Measurements from ENCODE around the gene RAB35. TPM values are rescaled to one million over a fixed set of nuclear protein-coding genes. Genes with fewer than 3 reads are reported as not detected.

Gene RAB35
- total RNA-seq (10 to 100 TPM; 53.3 to 64.9 TPM), total RNA-seq (52.8 to 103 reads per million in 2 donors)

DNA sequence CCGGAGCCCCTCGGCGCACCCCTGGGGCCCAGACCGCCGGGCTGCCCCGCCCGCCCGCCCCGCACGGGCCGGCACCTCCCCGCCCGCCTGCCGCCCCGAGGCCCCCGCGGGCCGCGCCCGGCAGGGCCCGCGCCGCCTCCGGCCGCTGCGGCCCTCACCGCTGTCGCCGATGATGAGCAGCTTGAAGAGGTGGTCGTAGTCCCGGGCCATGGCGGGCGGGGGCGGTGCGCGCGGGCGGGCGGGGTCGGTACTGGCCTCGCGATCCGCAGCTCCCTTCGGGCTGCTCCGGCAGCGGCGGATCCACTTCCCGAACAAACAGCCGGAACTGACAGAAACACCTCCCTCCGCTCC lies at the start of gene RAB35:
TSS of gene RAB35 (minus strand) at position 313 of the 351 bp plus-strand sequence. CDS start at position 210, 103 bp downstream.
- no peak for ATAC-seq
- Mint-ChIP-seq H3K4me1 (peaks cover 66% of the 10 kb centered on the region), H3K27ac (peak within 1 kb of the TSS; percentile 92), H3K36me3 (ENCODE audit: low read depth) (peaks cover 8% of the 10 kb centered on the region), H3K4me3 (peak within 1 kb of the TSS; percentile 97), H3K27me3 (no peaks in the 10 kb centered on the region)
- peak in 1 of 3 donors; percentile 12 for DNase-seq
- no peaks in the 10 kb centered on the region for H3K9me3 ChIP-seq (ENCODE audit: control insufficient read depth, low read length, poor library complexity, severe bottlenecking)

DNA sequence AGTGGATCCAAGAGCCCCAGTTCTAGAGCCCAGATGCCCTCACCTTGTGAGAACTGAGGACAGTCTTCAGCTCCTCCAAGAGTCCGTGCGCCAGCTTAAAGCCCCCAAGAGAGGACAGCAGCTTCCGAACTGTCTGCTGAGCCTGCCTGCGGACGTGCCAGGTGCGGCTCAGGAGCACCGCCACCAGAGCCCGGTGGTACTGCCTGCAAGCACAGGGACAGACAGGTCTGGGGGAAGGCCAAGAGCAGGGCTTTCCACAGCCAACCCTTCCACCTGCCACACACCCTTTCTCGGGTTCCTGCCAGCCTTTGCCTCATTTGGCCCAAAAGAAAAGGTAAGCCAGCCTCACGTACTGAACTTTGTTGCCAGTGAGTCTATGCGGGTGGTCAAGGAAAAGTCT lies 47.7 kb upstream of the RAB35 start:
- Mint-ChIP-seq H3K27ac (no peak overlapping the region), H3K4me3 (no peak overlapping the region), H3K36me3 (ENCODE audit: low read depth) (peaks cover 12% of the 10 kb centered on the region), H3K27me3 (no peaks in the 10 kb centered on the region), H3K4me1 (peaks cover 3% of the 10 kb centered on the region)
- ATAC-seq = no peak
- no peak for DNase-seq
- H3K9me3 ChIP-seq (ENCODE audit: control insufficient read depth, low read length, poor library complexity, severe bottlenecking) = no peaks in the 10 kb centered on the region

DNA sequence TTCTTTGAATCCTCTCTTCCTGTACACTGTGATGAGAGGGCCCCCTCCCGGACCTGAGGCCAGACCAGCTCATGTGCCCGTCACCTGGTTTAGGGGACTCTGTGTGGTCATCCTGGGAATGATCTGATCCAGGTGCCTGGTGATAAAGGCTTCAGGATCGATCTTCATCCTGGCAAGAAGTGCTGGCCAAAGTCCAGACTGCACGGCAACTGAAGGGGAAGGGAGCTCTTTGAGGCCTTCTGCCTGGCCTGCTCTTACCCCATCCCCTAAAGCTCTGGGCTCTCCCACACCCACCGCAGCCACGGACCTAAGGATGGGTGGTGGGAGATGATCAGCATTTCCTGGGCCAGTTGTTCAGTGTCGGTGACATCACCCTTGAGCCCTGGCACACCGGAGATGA lies 46.2 kb upstream of the RAB35 start:
- Mint-ChIP-seq H3K36me3 (ENCODE audit: low read depth) (peaks cover 9% of the 10 kb centered on the region), H3K4me3 (no peak overlapping the region), H3K27ac (no peak overlapping the region), H3K4me1 (peaks cover 4% of the 10 kb centered on the region), H3K27me3 (no peaks in the 10 kb centered on the region)
- ATAC-seq (no peak), DNase-seq (no peak)
- no peaks in the 10 kb centered on the region for H3K9me3 ChIP-seq (ENCODE audit: control insufficient read depth, low read length, poor library complexity, severe bottlenecking)

DNA sequence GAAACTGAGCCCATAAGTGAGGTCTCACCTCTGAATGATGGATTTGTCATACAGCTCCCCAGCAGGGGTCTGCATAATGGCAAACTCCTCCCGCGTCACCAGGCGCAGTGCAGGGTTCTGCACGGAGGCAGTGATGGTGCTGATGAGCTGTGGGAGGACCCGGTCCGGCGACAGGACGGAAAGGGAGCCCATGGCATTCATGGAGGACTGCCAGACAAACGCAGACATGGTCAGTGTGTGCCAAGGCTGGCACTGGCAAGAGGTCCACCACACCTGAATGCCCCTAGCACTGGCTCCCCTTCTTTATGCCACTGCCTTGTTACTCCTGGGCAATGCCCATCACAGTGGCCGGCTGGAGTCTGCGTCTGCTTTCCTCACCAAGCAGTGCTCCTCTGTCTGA lies 45.3 kb upstream of the RAB35 start:
- H3K27ac Mint-ChIP-seq = no peak overlapping the region

GRCh38 chr12:120159509-120160237 lies 43.1 kb upstream of the RAB35 start:
- ATAC-seq (no peak), DNase-seq (no peak)
- no peak overlapping the region for H3K4me3 Mint-ChIP-seq
- H3K27ac Mint-ChIP-seq = peak overlapping the region; percentile 29
- no peaks in the 10 kb centered on the region for H3K27me3 Mint-ChIP-seq
- peaks cover 8% of the 10 kb centered on the region for H3K4me1 Mint-ChIP-seq
- no peaks in the 10 kb centered on the region for H3K9me3 ChIP-seq (ENCODE audit: control insufficient read depth, low read length, poor library complexity, severe bottlenecking)
- H3K36me3 Mint-ChIP-seq (ENCODE audit: low read depth) = peaks cover 11% of the 10 kb centered on the region

More for the DNA sequence above, 45.3 kb upstream of the RAB35 start:
- Mint-ChIP-seq H3K4me1 (peaks cover 8% of the 10 kb centered on the region), H3K4me3 (no peak overlapping the region), H3K36me3 (ENCODE audit: low read depth) (peaks cover 11% of the 10 kb centered on the region), H3K27me3 (no peaks in the 10 kb centered on the region)
- no peaks in the 10 kb centered on the region for H3K9me3 ChIP-seq (ENCODE audit: control insufficient read depth, low read length, poor library complexity, severe bottlenecking)
- ATAC-seq = no peak
- no peak for DNase-seq

- no peaks in the 10 kb centered on the region for H3K9me3 ChIP-seq (ENCODE audit: control insufficient read depth, low read length, poor library complexity, severe bottlenecking)
- DNase-seq = no peak
- peaks cover 8% of the 10 kb centered on the region for H3K4me1 Mint-ChIP-seq
- no peak for ATAC-seq
- no peak overlapping the region for H3K27ac Mint-ChIP-seq
- no peak overlapping the region for H3K4me3 Mint-ChIP-seq
- H3K36me3 Mint-ChIP-seq (ENCODE audit: low read depth) = peaks cover 8% of the 10 kb centered on the region
- no peaks in the 10 kb centered on the region for H3K27me3 Mint-ChIP-seq
These were observed 41.8 kb upstream of the RAB35 start for GRCh38 chr12:120158351-120158750.

DNA sequence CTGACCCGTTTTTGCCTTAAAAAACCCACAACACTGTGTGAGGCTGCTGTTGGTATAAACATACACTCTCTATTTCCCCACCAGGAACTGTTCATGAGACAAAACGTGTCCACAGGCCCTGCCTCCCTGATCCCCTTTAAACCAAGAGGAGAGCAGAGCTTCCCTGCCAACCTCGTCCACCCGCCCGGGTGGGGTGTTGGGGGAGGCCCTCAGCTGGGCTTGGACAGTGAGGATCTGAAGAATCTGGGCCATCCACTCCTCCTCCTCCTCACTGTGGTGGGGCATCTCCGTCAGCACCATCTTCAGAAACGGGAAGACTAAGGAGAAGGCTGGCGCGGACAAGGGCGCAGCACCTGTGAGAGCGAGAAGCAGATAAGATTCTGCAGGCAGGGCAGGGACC lies 41.1 kb upstream of the RAB35 start:
- no peaks in the 10 kb centered on the region for H3K9me3 ChIP-seq (ENCODE audit: control insufficient read depth, low read length, poor library complexity, severe bottlenecking)
- DNase-seq (no peak), ATAC-seq (no peak)
- peaks cover 8% of the 10 kb centered on the region for H3K4me1 Mint-ChIP-seq
- no peaks in the 10 kb centered on the region for H3K27me3 Mint-ChIP-seq
- no peak overlapping the region for H3K4me3 Mint-ChIP-seq
- no peak overlapping the region for H3K27ac Mint-ChIP-seq
- peaks cover 8% of the 10 kb centered on the region for H3K36me3 Mint-ChIP-seq (ENCODE audit: low read depth)

GRCh38 chr12:120156315-120157259 lies 40.0 kb upstream of the RAB35 start:
- H3K36me3 Mint-ChIP-seq (ENCODE audit: low read depth) = peaks cover 8% of the 10 kb centered on the region

GRCh38 chr12:120155072-120155471 lies 38.5 kb upstream of the RAB35 start:
- no peak overlapping the region for H3K4me3 Mint-ChIP-seq
- H3K4me1 Mint-ChIP-seq = peaks cover 5% of the 10 kb centered on the region
- DNase-seq = no peak
- peaks cover 2% of the 10 kb centered on the region for H3K36me3 Mint-ChIP-seq (ENCODE audit: low read depth)
- H3K9me3 ChIP-seq (ENCODE audit: control insufficient read depth, low read length, poor library complexity, severe bottlenecking) = no peaks in the 10 kb centered on the region
- no peaks in the 10 kb centered on the region for H3K27me3 Mint-ChIP-seq
- ATAC-seq = no peak
- H3K27ac Mint-ChIP-seq = no peak overlapping the region

More at GRCh38 chr12:120156315-120157259, 40.0 kb upstream of the RAB35 start:
- ATAC-seq (peak; percentile 47), DNase-seq (no peak)
- H3K9me3 ChIP-seq (ENCODE audit: control insufficient read depth, low read length, poor library complexity, severe bottlenecking) = no peaks in the 10 kb centered on the region
- H3K4me1 Mint-ChIP-seq = peaks cover 8% of the 10 kb centered on the region
- H3K27me3 Mint-ChIP-seq = no peaks in the 10 kb centered on the region
- H3K27ac Mint-ChIP-seq = peak overlapping the region; percentile 72
- no peak overlapping the region for H3K4me3 Mint-ChIP-seq

DNA sequence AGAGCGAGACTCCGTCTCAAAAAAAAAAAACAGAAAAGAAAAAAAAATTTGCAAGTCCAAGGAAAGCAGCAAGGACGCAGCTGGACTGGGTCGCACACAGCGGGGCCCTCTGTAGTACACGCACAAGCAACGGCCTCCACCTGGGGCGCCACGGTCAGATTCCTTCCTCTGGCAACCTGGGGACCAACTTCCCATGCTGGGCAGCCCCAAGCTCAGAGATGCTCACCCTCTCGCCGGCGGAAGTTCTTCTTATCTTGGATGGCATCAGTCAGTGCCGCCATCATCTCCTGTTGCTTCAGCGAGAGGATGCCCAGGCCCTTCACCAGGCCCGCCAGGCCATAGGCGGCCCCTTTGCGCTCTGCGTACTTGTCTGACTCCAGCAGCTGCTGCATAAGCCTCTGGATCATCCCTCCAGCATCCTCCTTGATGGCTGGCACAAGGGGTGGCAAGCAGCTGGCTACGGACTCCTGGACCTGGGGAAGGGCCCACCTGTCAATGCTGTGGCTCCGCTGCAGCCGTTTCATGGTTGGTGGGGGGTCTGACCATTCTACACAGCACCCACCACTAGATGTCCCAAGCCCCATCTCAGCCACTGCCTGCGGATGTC lies 34.5 kb upstream of the RAB35 start:
- DNase-seq = no peak
- no peaks in the 10 kb centered on the region for H3K9me3 ChIP-seq (ENCODE audit: control insufficient read depth, low read length, poor library complexity, severe bottlenecking)
- no peak overlapping the region for H3K4me3 Mint-ChIP-seq
- H3K27me3 Mint-ChIP-seq = no peaks in the 10 kb centered on the region
- no peak for ATAC-seq
- no peak overlapping the region for H3K27ac Mint-ChIP-seq
- H3K36me3 Mint-ChIP-seq (ENCODE audit: low read depth) = peaks cover 5% of the 10 kb centered on the region
- H3K4me1 Mint-ChIP-seq = no peaks in the 10 kb centered on the region

GRCh38 chr12:120148011-120148410 lies 31.5 kb upstream of the RAB35 start:
- no peaks in the 10 kb centered on the region for H3K9me3 ChIP-seq (ENCODE audit: control insufficient read depth, low read length, poor library complexity, severe bottlenecking)

DNA sequence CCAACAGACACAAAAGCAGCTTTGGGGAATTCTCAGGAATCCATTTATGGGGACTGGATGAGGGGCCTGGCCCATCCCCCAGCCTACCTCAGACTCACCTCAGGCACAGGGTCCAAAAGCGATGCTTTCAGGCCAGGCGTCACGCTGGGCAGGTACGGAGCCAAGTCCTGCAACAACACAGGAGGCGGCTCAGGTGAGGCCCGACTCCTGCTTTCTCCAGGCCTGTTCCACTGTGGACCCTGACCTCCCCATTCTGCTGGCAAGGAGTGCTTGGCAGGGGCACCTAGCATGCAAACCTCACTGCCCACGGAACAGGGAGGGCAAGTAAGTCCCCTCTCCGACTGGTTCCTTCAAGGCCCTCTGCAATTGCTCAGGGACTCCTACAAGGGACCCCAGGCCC lies 28.6 kb upstream of the RAB35 start:
- Mint-ChIP-seq H3K27me3 (no peaks in the 10 kb centered on the region), H3K27ac (no peak overlapping the region), H3K36me3 (ENCODE audit: low read depth) (peaks cover 11% of the 10 kb centered on the region), H3K4me1 (peaks cover 2% of the 10 kb centered on the region), H3K4me3 (no peak overlapping the region)
- DNase-seq (no peak), ATAC-seq (no peak)
- no peaks in the 10 kb centered on the region for H3K9me3 ChIP-seq (ENCODE audit: control insufficient read depth, low read length, poor library complexity, severe bottlenecking)

More at GRCh38 chr12:120148011-120148410, 31.5 kb upstream of the RAB35 start:
- Mint-ChIP-seq H3K36me3 (ENCODE audit: low read depth) (peaks cover 5% of the 10 kb centered on the region), H3K4me1 (no peaks in the 10 kb centered on the region), H3K4me3 (no peak overlapping the region), H3K27me3 (no peaks in the 10 kb centered on the region), H3K27ac (peak overlapping the region; percentile 16)
- no peak for ATAC-seq
- no peak for DNase-seq

DNA sequence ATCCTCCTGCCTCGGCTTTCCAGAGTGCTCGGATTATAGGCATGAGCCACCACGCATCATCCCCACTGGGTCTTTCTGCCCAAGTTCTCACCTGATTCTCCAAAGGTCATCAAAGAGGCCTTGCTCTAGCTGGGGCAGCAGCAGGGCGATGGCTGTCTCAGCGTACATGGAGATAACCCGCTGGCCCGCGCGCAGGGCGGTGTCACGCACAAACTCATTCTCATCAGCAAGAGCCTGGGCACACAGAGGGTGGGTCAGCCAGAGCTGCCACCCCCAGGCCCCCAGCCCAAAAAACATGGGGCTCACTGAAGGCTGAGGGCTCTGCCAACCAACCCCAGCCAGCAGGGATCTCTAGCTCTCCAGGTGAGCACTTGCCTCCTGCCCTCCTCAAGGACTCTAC lies 27.7 kb upstream of the RAB35 start:
- Mint-ChIP-seq H3K27ac (no peak overlapping the region), H3K36me3 (ENCODE audit: low read depth) (peaks cover 15% of the 10 kb centered on the region), H3K27me3 (no peaks in the 10 kb centered on the region), H3K4me1 (peaks cover 2% of the 10 kb centered on the region), H3K4me3 (no peak overlapping the region)
- H3K9me3 ChIP-seq (ENCODE audit: control insufficient read depth, low read length, poor library complexity, severe bottlenecking) = no peaks in the 10 kb centered on the region
- ATAC-seq = no peak
- DNase-seq = no peak

All from T-helper 17 cell (primary cell).